IMR-90 (cell line): ENCODE results near the gene TTC21B.

ENCODE experiments used
- BHLHE40 ChIP-seq: fragments of 150-350 bp; IDR thresholded peaks from 2 replicates; pipeline ENCODE4 v1.6.1; 2016; ENCODE audit warnings: mild to moderate bottlenecking, low read depth, low read length
- CHD1 ChIP-seq: IDR thresholded peaks from 2 replicates; pipeline ENCODE4 v1.6.1; 2012; ENCODE audit warnings: low read depth, low read length, improper control_type of control experiment
- CTCF ChIP-seq: conservative IDR thresholded peaks from 2 replicates; pipeline ENCODE4 v1.5.1; 2012; ENCODE audit warnings: mild to moderate bottlenecking, low read depth, low read length, improper control_type of control experiment
- MAFK ChIP-seq: IDR thresholded peaks from 2 replicates; pipeline ENCODE4 v1.6.1; 2012; ENCODE audit warnings: low read depth, low read length, improper control_type of control experiment
- MAZ ChIP-seq: IDR thresholded peaks from 2 replicates; pipeline ENCODE4 v1.6.1; 2012; ENCODE audit warnings: low read depth, mild to moderate bottlenecking, low read length, improper control_type of control experiment, moderate library complexity, borderline replicate concordance
- MXI1 ChIP-seq: IDR thresholded peaks from 2 replicates; pipeline ENCODE4 v1.6.1; 2012; ENCODE audit warnings: low read depth, mild to moderate bottlenecking, low read length, moderate library complexity, borderline replicate concordance
- POLR2A ChIP-seq: IDR thresholded peaks from 2 replicates; pipeline ENCODE4 v1.6.1; 2012; ENCODE audit warnings: mild to moderate bottlenecking, low read depth, low read length
- RAD21 ChIP-seq: IDR thresholded peaks from 2 replicates; pipeline ENCODE4 v1.6.1; 2012; ENCODE audit warnings: low read length, improper control_type of control experiment
- RCOR1 ChIP-seq: IDR thresholded peaks from 2 replicates; pipeline ENCODE4 v1.6.1; 2012; ENCODE audit warnings: mild to moderate bottlenecking, low read length, improper control_type of control experiment; ENCODE audit not compliant: insufficient replicate concordance
- RFX5 ChIP-seq: IDR thresholded peaks from 2 replicates; pipeline ENCODE4 v1.8.0; 2012; ENCODE audit warnings: low read depth, mild to moderate bottlenecking, low read length, moderate library complexity
- USF2 ChIP-seq: fragments of 150-350 bp; IDR thresholded peaks from 2 replicates; pipeline ENCODE4 v1.6.1; 2017; ENCODE audit warnings: mild to moderate bottlenecking, antibody characterized with exemption, low read length, low read depth

DNA sequence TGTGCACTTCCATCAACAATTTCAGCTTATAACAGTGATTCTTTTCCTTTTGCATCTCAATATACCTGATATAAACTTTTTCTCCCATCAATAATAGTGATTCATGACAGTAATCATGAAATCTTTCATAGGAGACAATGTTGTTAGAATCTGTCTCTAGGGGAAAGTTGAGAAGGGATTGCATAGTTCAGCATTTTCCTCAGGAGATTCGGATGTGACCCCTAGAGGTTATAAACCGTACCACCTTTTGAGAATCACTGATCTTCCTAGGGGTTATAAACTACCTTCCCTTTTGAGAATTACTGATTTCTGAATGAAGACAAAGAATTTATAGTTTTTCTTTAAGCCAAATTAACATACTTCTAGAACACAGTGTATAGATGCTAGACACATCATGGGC, 106.6 kb downstream of the TTC21B start:
- no peak for TF ChIP-seq POLR2A
- no peak for TF ChIP-seq CTCF
- no peak for TF ChIP-seq RFX5
- TF ChIP-seq RAD21: no peak
- no peak for TF ChIP-seq MXI1
- TF ChIP-seq CHD1: no peak
- TF ChIP-seq BHLHE40: no peak
- no peak for TF ChIP-seq MAFK
- no peak for TF ChIP-seq USF2
- no peak for TF ChIP-seq RCOR1
- no peak for TF ChIP-seq MAZ
